ENCODE results near the gene PIN4.
"Not testable (repeated sequence)": the region's sequence is repeated elsewhere in the genome, so short reads cannot be mapped to it uniquely, and the experiment has no call there.

PIN4 gene

GRCh38 chrX:72216973-72217372, 35.4 kb downstream of the PIN4 start:
- DNase-seq (ENCODE audit: low read depth in 1 of 2, low spot score in 1 of 2) = no peak
- no peak for TF ChIP-seq SPI1 (IDR thresholded peaks at IDR 0.05; ENCODE audit: borderline replicate concordance, low read depth)
- TF ChIP-seq, protein P1, sequence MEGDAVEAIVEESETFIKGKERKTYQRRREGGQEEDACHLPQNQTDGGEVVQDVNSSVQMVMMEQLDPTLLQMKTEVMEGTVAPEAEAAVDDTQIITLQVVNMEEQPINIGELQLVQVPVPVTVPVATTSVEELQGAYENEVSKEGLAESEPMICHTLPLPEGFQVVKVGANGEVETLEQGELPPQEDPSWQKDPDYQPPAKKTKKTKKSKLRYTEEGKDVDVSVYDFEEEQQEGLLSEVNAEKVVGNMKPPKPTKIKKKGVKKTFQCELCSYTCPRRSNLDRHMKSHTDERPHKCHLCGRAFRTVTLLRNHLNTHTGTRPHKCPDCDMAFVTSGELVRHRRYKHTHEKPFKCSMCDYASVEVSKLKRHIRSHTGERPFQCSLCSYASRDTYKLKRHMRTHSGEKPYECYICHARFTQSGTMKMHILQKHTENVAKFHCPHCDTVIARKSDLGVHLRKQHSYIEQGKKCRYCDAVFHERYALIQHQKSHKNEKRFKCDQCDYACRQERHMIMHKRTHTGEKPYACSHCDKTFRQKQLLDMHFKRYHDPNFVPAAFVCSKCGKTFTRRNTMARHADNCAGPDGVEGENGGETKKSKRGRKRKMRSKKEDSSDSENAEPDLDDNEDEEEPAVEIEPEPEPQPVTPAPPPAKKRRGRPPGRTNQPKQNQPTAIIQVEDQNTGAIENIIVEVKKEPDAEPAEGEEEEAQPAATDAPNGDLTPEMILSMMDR (IDR thresholded peaks at IDR 0.05; ENCODE audit: insufficient read depth, low read length) = no peak
- no peak for TF ChIP-seq GABPA (IDR thresholded peaks at IDR 0.05; ENCODE audit: low read depth)
- TF ChIP-seq POLR2AphosphoS5 (IDR thresholded peaks at IDR 0.05; ENCODE audit: low read depth) = no peak
- no peak for TF ChIP-seq REST (IDR thresholded peaks at IDR 0.05; ENCODE audit: insufficient replicate concordance, low read depth)
- H3K4me3 ChIP-seq (replicated peaks; ENCODE audit: insufficient read depth, low read length) = no peak overlapping the region
- no peaks in the 10 kb centered on the region for H3K27me3 ChIP-seq (ENCODE audit: insufficient read depth, poor library complexity, severe bottlenecking)
- no peak overlapping the region for H3K27ac ChIP-seq (replicated peaks)

DNA sequence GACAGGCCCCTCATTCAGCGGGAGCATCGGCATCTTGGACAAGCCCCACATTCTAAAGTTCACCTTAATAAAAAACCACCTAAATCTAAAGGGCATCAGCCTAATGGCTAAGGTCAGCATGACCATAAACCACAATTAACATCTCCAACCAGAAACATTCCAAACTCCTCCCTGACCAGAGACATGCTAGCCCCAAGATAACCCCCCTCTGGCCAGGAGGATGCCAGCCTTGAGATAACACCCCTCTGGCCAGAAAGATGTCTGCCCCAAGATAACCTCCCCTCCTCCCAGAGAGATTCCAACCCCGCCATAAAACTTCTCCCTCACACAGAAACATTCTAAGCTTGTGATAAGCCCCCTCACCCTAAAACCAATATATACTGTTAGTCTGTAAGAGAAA, 38.8 kb downstream of the PIN4 start:
- H3K27me3 ChIP-seq (ENCODE audit: insufficient read depth, poor library complexity, severe bottlenecking); H3K27ac ChIP-seq (replicated peaks); DNase-seq (ENCODE audit: low read depth in 1 of 2, low spot score in 1 of 2); H3K4me3 ChIP-seq (replicated peaks; ENCODE audit: insufficient read depth, low read length): not testable (repeated sequence)

GRCh38 chrX:72230290-72230689, 48.7 kb downstream of the PIN4 start:
- TF ChIP-seq POLR2AphosphoS5 (IDR thresholded peaks at IDR 0.05; ENCODE audit: low read depth) (no peak), SPI1 (IDR thresholded peaks at IDR 0.05; ENCODE audit: borderline replicate concordance, low read depth) (no peak), GABPA (IDR thresholded peaks at IDR 0.05; ENCODE audit: low read depth) (no peak), REST (IDR thresholded peaks at IDR 0.05; ENCODE audit: insufficient replicate concordance, low read depth) (no peak)
- TF ChIP-seq, protein P1 (IDR thresholded peaks at IDR 0.05; ENCODE audit: insufficient read depth, low read length) = no peak
- no peak overlapping the region for H3K4me3 ChIP-seq (replicated peaks; ENCODE audit: insufficient read depth, low read length)
- no peak overlapping the region for H3K27ac ChIP-seq (replicated peaks)
- no peak for DNase-seq (ENCODE audit: low read depth in 1 of 2, low spot score in 1 of 2)
- H3K27me3 ChIP-seq (ENCODE audit: insufficient read depth, poor library complexity, severe bottlenecking) = no peaks in the 10 kb centered on the region

GRCh38 chrX:72236841-72237240, 55.3 kb downstream of the PIN4 start:
- TF ChIP-seq SPI1 (IDR thresholded peaks at IDR 0.05; ENCODE audit: borderline replicate concordance, low read depth) (no peak), REST (IDR thresholded peaks at IDR 0.05; ENCODE audit: insufficient replicate concordance, low read depth) (no peak), POLR2AphosphoS5 (IDR thresholded peaks at IDR 0.05; ENCODE audit: low read depth) (no peak), GABPA (IDR thresholded peaks at IDR 0.05; ENCODE audit: low read depth) (no peak)
- TF ChIP-seq, protein P1 (IDR thresholded peaks at IDR 0.05; ENCODE audit: insufficient read depth, low read length) = no peak
- Histone ChIP-seq H3K4me3 (replicated peaks; ENCODE audit: insufficient read depth, low read length) (no peak overlapping the region), H3K27ac (replicated peaks) (no peak overlapping the region), H3K27me3 (ENCODE audit: insufficient read depth, poor library complexity, severe bottlenecking) (no peaks in the 10 kb centered on the region)
- DNase-seq (ENCODE audit: low read depth in 1 of 2, low spot score in 1 of 2) = no peak
